ENCODE results near the gene TP53I11.

TP53I11 gene

DNA sequence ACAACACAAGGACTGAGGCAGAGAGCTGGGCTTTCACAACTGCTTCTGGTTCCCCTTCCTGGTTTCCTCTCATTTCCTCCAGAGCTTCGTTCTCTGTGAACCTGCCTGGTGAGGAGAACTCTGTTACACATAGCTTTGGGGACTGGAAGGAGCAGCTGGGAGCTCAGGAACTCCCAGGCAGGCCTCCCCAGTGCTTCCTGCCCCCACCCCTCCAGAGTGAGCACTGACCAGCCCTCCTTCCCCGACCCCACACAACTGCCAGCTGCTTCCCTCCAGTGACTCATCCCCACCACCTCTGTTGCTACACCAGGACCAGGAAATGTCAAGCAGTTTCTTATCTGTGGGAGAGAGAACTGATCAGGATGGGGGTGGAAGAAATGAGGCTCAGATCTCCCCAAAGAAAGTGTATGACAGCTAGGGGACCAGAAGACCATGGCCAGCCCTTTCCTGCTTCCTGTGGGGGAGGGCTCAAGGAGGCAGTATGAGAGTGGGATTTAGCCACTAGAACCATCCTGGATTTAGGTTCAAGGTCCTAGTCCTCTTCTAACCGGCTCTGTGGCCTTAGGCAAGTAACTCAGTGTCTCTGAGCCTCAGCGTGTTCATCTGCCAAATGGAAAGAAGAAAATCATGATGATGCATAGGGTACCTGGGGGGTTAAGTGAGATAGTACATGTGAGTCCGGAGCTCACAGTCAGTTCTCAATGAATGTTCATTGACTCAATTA is 4.5 kb upstream of the TP53I11 start:
- no peak for DNase-seq

DNA sequence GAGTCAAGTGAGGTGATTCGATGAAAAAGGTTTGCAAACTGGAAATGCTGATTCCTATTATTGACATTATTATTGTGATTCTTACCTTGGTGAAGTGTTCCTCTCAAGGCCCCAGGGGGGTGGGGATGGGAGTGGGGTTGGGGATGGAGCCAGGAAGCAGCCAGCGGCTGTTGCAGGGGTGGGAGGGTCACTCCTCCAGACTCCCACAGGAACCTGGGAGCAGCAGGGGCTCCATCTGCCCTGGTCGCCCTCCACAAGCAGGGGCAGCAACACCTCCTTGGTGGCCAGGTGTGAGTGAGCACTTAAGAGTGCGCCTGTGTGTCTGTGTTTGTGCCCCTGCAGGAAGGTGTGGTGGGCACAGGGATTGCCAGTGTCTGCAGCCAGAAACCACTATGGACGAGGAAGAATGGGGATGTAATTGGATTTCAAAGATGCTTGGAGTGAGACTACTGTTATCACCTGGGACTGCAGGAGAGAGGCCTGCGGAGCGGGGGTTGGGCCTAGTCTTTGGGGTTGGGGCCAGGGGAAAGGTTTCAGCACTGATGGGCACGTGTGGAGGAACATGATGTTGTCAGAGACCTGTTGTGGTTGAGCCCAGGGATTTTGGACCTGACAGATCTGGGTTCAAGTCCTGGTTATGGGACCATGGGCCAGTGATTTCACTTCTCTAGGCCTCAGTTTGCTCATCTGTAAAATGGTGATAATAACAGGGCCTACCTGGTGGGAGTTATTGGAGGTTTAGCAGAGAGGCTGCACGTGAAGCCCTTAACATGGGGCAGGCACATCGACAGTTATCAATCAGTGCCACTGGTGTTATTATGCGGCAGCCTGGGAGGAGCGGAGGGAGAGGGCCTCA is 3.6 kb upstream of the TP53I11 start:
- peak; percentile 88 for DNase-seq

DNA sequence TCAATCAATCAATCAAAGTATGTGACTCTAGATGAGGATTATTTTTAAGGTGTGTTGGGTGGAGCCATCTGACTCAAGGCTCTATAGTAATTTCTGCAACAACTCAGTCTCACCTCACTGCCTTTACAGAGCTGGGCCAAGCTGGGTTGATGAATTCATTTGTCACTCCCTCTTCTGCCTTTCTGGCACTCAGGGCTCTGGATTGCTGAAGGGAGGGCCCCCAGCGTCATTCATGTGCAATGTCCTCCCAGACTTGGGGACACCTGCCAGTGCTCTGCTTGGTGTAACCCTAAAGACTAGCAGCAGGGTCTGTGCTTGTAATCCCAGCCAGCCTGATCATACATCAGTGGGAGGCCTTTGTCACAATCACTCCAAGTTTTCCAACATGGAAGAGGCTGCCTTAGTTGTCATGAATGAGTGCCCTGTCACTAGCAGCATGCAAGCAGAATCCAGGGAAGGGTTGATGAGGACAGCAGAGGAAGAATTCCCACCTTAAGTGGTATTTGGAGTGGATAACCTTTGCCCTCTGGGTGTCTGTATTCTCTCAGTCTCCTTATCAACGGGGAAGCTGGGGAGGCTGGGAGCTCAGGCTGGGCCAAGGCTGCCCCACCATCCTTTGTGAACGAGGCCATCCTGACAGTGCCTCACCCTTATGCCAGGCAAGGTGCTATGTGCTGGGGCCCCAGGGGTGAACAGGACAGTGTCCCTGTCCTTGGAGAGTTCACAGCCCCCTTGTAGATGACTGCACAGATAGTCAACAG is 2.0 kb upstream of the TP53I11 start:
- DNase-seq, result peak; percentile 56

DNA sequence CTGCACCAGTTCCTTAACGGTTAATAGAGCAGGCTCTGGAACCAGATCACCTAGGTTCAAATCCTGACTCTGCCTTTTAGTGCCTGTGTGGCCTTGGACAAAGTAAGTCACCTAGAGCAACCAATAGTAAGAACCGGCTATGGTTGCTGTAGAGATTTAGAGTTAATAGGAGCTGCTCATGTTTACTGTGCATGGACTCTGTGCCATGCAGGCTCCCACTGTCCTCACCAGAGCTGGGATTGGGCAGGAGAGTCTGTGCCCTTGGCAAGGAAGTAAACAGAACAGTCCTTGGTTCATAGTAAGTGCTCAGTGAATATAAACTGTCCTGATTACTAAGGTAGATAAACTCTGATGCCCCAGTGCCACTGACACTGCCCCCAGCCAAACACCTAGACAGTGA is 1.4 kb upstream of the TP53I11 start:
- no peak for DNase-seq

DNA sequence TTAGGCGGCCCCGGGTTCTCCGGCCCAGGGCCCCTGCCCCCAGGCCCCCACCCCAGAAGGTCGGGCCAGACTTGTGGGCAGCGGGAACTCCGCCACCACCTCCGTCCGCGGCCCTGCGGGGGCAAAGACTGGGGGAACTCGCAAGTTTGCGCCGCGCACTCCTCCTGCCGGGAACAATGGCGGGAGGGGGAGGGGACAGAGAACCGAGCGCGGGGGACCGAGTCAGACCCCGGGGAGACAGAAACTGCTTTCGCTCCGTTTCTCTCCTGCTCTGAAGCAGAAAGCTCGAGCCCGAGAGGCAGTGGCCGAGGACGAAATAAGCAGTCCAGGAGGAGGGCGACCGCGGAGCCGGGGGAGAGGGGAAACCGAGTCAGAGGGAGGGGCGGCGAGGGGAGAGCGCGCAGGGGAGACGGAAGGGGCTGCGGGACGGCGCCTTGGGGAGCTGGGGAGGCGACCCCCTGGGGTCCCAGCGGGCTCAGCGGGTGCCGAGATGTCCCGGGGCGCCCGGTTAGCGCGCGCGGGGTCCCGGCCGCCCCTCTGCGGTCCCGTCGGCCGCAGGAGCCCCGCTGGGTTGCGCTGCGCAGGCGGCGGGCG is 555 bp downstream of the TP53I11 start:
- DNase-seq, result peak; percentile 29

DNA sequence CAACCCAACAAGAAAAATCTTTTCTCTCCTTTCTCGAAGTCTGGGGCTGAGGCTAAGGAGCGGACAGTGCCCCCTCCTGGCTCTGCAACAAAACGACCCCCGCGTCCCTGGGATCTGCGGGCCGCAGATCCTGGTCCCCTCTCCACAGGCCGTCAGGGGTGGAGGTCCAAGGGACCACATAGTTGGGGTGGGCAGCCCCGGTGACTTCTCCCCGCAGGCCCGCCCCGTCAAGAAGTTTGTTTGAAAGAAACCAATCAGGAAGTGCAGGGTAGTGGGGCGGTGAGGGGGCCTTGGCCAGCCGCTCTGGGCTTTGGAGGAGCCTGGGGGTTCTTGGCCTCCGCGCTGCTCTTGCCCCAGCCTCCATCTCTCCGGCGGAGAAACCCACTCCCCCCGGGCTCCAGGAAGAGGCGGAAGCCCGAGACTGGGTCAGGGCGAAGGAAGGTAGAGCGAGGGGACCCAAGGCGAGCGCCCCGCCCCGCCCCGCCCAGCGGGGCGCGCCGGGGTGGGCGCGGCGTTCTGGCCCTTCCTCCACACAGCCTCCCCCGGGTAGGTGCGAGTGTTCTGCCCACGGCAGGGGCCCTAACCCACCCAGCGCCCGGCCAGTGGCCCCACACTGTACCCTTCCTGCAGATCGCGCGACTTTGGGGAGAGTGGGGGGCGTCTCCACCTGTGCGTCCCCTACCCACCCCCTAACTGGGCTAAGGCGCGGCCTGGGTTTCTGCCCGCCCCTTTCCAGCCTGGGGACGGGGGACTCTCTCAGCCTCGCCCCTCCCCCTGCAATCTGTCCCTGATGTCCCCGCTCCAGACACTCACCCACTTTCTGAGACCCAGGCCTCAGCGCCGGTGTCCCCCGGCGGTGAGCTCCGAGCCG is 1.3 kb downstream of the TP53I11 start:
- peak; percentile 58 for DNase-seq

DNA sequence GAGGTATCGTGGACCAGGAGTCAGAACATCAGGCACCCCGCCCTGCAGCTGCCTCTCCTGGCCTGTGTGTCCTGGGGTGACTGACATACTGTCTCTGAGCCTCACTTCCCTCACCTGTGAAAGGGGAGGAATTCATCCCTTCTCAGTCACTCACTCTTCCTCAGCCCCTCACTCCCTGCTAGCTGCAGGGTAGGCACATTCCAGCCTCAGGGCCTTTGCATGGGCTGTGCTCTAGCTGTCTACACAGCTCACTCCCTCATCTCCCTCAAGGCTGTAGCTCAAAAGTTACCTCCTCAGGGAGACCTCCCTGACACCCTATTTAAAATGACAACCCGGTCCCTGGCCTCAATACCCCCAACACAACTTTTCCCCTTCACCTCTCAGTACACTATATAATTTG is 2.5 kb downstream of the TP53I11 start:
- no peak for DNase-seq

DNA sequence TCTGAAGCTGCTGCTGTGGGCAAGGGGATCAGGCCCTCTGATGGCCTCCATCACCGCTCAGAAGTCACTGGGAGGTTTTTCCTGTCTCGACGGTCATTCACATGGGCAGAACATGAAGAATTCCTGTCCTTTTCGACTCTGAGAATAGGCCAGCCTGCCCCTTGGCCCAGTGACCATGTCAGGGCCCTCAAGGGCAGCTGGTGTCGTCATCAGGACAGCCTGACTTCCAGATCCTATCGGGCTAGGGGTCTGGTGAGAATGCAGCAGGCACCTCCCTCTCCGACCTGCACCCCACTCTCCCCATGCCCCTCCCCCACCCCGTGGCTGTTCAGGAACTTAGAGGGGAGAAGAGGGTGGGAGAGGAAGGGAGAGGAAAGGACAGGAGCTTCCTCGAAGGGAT is 3.6 kb downstream of the TP53I11 start:
- DNase-seq, result no peak

DNA sequence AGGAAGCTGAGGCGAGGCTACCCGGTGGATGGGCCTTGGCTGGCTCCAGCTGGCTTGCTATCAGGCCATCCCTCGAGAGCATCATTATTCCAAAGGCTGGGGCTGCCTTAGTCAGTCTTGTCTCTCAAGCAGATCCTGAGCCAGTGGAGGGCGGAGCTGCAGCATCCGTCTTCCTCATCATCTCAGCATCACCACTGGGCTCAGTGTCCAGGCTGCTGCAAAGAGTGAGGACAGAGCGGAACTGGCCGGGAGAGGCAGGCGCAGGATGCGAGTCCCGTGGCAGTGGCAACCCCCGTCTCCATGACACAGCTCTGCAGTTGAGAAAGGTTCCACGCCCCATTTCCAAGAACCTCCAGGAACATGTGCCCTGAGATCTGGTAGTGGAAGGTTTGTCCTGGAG is 4.4 kb downstream of the TP53I11 start:
- no peak for DNase-seq

DNA sequence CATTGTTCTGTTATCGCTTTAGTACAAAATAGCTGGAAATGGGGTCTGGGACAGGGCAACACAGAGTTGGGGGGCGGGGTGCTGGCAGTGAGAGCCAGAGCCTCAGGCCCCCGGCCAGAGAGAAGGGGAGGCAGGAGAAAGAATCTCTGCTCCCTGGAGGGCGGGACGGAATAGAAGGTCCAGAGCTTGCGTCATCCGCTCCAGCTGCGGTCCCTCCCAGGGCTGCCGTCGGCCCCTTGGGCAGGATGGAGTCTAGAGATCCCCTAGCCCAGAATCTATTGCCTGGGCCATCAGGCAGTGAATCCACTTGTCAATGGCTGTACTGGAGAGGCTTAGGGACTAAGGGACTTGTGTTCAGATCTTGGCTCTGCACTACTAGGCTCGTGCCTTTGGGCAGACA is 5.0 kb downstream of the TP53I11 start:
- DNase-seq, result no peak

DNA sequence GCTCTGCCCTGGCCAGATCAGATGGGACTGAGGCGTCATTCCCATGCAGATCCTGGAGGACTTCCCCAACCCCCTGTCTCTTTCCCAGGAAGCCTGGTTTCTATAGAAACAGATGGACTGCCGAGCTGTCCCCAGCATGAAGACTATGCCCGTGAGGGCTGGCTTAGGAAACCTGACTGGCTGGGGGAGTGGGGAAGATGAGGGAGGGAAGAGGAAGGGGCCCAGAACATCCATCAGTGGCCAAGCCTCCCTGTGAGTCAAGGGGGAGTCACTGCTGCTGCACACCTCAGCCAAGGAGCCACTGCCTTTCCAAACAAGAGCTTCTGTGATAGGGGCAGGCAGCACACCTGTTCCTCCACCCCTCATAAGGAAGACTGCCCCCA is 5.8 kb downstream of the TP53I11 start:
- no peak for DNase-seq

DNA sequence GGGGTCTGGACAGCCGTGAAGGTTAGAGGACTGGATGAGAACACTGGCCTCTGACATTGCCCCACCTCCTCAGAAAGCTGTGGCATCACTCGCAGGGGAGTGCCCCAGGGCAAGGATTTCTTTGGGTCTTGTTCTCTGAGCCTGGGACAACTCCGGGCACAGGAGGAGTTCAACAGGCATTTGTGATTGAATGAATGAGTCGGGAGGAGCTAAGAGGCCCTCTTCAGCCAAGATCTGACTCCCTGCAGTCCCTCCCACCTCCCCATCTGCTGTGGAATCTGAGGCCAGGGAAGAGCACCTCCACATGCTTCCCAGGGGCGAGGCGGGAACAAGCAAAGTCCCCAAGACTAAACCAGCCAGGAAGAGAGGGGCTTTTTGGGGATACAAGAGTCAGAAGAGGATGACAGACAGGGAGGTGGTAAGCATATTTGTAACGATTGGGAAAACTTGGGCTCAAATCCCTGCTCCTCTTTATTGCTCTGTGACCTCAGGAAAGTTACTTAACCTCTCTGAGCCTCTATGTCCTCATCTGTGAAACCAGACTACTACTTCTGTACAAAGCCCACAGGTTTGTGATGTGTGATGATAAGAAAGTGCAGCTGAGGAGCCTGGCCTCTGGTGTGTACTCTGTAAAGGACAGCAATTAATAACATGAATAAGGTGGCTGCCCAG is 6.4 kb downstream of the TP53I11 start:
- peak; percentile 24 for DNase-seq

DNA sequence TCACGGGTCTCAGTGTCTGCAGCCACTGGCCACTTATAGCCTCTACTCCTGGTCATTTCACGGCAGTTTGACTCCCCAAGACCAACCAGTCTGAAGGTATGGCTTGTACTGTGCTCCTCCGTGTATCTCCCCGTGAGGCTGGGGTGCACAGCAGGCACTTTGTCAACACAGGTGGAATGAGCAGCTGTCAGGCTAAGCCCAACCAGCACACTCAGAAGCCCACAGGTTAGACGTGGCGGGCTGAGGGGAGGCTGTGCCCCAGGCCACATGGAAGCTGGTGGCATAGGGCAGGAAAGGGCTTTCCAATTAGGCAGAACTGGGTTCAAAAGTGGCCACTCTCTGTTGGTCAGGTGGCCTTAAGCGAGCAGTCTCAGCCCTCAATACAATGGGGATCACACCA is 7.0 kb downstream of the TP53I11 start:
- peak; percentile 35 for DNase-seq

DNA sequence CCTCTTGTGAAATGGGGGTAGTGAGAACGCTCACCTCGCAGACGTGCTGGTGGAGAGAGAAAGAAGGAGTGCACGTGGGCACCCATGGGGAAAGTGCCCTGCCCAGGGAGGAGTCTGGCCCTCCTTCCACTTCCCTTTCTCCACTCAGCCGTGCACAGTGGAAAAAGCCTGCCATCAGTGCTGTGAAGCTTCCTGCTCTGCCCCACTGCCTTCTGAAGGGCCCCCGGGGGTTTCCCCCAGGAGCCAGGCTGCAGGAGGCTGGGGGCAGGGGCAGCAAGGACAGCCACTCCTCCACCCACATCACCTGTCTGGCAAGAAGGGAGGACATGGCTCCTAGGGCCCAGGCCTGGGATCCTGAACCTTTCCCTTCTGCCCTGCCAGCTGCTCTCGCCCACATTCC is 7.6 kb downstream of the TP53I11 start:
- peak; percentile 78 for DNase-seq

DNA sequence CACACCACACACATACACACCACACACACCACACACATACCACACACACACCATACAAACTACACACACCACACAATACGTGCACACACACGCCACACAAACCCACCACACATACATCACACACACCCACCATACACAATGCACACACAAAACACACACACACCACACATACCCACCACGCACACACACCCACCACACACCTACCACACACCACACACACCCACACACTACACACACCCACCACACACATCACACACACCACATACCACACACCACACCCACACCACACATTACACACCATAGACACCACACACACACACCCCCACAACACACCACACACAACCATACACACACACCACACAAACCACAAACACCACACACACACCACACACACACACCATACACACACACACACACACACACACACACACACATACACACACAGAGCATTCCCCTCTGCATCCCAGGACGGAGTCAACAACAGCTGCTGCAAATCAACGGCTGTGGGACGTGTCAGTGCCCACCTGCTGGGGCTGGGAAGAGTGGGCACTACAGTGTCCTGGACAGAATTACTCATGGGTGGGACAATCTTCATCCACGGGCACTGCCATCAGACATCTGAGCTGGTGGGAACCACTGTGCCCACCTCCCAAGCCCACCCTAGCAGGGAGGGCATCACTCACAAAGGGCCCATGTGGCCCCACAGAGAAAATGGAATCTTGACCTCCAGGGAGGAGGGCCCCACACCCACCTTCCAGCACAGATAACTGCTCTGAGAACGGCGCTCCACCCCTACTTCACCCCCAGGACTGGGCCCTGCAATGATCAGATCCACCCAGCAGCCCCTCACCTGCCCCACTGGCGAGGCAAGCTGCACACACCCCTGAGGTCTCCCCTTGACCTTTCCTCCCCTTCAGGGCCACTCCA is 8.4 kb downstream of the TP53I11 start:
- no peak for DNase-seq

DNA sequence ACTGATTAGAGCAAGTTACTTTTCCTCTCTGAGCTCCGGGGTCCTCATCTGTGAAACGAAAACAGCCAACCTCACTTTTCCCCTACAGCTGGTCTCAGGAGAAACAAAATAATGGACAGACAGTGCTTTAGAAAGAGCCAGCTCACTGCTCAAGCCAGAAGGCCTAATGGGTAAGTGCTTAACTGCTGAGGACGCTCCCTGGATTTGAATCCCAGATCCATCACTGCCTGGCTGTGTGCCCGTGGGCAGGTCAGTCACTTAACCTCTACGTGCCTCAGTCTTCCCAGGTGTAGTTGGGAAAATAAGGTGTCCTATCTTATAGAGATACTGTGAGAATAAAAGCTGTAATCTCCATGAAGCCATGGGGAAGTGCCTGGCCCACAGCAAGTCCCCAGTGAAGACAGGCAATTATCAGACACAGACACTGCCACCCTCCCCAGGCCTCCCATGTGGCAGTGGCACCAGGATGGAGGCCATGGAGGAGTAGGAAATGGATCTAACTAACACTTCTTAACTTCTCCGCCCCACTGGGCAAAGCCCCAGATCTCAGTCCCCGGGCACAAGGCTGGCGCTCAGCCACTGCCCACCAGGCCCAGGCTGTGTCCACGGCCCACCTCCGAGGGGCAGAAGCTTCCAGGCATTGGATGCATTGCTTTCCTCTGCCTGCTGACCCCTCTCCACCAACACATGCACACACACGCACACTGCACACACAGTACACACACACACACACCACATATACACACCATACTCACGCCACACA is 9.2 kb downstream of the TP53I11 start:
- peak; percentile 18 for DNase-seq

DNA sequence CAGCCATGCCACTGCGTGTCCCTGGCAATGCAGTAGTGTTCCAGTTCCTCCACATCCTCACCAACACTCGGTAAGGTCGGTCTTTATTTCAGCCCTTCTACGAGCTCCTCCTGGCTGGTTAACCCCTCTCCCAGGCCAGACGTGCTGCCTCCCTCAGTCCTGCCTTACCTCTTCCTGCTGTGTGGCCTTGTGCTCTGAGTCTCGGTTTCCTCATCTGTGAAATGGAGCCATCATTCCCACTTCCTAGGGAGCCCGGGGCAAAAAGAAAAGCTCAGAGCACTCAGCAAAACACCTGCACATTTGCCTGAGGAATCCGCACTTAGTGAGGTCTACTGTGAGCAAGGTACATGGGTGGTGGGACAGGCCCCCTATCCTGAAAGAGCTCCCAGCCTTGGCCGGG is 9.8 kb downstream of the TP53I11 start:
- DNase-seq, result no peak

DNA sequence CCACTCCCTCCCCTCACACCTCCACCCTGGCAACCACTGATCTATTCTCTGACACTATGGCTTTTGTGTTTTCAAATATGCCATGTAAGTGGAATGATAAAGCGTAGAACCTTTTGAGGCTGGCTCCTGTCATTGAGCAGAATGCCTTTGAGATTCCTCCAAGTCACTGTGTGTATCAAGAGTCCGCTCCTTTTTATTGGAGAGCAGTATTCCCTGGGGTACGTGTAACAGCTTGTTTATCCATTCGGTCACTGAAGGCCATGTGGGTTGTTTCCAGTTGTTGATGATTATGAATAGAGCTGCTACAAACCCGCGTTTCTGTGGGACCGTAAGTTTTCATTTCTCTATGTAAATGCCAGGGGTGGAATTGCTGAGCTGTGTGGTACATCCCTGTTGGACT is 10.3 kb downstream of the TP53I11 start:
- no peak for DNase-seq

DNA sequence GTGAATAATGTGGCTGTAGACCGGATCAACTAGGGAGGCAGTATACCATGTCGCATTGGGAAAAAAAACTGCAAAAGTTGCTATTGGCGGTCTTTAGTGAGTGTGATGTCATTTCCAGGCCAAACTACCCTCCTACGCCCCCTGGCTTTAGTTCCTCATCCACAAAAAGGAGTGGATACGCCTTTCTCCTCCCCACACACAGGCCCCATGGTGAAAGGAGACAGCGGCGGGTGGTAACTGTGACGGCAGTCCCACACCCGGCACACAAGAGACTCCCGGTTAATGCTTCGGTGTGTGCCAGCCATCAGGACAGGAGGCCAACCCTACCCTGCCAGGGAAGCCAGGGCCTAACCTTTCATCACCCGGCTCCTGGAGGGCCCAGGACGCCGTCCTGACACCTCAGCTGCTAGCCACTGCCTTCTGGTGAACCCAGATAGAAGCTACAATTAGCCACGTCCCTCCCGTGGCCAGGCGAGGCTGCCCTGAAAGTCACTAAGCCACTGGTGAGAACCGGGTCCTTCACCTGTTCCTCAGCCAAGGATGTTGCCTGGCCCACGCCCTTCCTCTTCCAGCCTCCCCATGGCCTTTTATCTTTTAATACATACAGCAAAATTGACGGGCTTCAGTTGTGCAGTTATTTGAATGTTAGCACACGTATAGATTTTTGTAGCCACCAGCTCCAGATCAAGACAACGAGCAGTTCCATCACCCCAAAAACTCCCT is 10.8 kb downstream of the TP53I11 start:
- DNase-seq, result no peak

Measured in DMS79 treated with DMSO at 0.1 percent for 48 hours (cell line).